ENCODE results near the gene GRP. TPM values are rescaled to one million over a fixed set of nuclear protein-coding genes. Genes with fewer than 3 reads are reported as not detected.

The GRP gene
- total RNA-seq, 1 experiment from 2014 or later, result not detected

GRCh38 chr18:59246796-59247195 is 26.8 kb downstream of the GRP start:
- no peak overlapping the region for H3T11ph ChIP-seq (ENCODE audit: low read length)
- H3K36me3 Mint-ChIP-seq (ENCODE audit: insufficient read depth in 1 of 3, low read depth in 3 of 3), result no peaks in the 10 kb centered on the region
- H3K27ac Mint-ChIP-seq, result no peak overlapping the region

More at GRCh38 chr18:59246796-59247195, 26.8 kb downstream of the GRP start:
- H3K27me3 ChIP-seq (ENCODE audit: insufficient read depth, low read length), result no peaks in the 10 kb centered on the region
- WGBS (ENCODE audit: extremely low coverage, insufficient read length, low lambda C conversion rate), result no CpG with 5 or more reads among the region's 4 CpGs
- no peak overlapping the region for H4K8ac ChIP-seq (replicated peaks; ENCODE audit: insufficient read length, low read depth, low read length)
- no peaks in the 10 kb centered on the region for H3K79me2 ChIP-seq (ENCODE audit: insufficient read depth, low read length)
- no peaks in the 10 kb centered on the region for H3K23me2 ChIP-seq (ENCODE audit: insufficient read length, low read depth, low read length, poor library complexity, severe bottlenecking)
- no peak overlapping the region for H2BK120ac ChIP-seq (ENCODE audit: low read depth, low read length, poor library complexity, severe bottlenecking)
- Mint-ChIP-seq H3K27me3 (ENCODE audit: low read depth) (peaks cover 67% of the 10 kb centered on the region), H3K4me1 (peaks cover 7 to 9% of the 10 kb centered on the region in 2 experiments; a peak in 3 of 4 replicates), H3K9me3 (peaks cover 0 to 5% of the 10 kb centered on the region in 2 experiments; a peak in 2 of 5 replicates), H3K4me3 (no peak overlapping the region)
- no peak overlapping the region for H3K4ac ChIP-seq (ENCODE audit: low read depth, low read length)
- TF ChIP-seq, protein P1, sequence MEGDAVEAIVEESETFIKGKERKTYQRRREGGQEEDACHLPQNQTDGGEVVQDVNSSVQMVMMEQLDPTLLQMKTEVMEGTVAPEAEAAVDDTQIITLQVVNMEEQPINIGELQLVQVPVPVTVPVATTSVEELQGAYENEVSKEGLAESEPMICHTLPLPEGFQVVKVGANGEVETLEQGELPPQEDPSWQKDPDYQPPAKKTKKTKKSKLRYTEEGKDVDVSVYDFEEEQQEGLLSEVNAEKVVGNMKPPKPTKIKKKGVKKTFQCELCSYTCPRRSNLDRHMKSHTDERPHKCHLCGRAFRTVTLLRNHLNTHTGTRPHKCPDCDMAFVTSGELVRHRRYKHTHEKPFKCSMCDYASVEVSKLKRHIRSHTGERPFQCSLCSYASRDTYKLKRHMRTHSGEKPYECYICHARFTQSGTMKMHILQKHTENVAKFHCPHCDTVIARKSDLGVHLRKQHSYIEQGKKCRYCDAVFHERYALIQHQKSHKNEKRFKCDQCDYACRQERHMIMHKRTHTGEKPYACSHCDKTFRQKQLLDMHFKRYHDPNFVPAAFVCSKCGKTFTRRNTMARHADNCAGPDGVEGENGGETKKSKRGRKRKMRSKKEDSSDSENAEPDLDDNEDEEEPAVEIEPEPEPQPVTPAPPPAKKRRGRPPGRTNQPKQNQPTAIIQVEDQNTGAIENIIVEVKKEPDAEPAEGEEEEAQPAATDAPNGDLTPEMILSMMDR (conservative IDR thresholded peaks at IDR 0.05), result no peak
- H4K20me1 ChIP-seq (ENCODE audit: control insufficient read depth, insufficient read depth, insufficient read length), result no peaks in the 10 kb centered on the region
- no peak overlapping the region for H3K56ac ChIP-seq (ENCODE audit: insufficient read length, low read depth, low read length)
- H3K18ac ChIP-seq (ENCODE audit: insufficient read length, low read depth, low read length), result no peak overlapping the region
- no peak overlapping the region for H2BK15ac ChIP-seq (ENCODE audit: low read depth, low read length)
- no peak overlapping the region for H3K9ac ChIP-seq (ENCODE audit: extremely low read depth, insufficient read length, low read length)
- no peaks in the 10 kb centered on the region for H3K79me1 ChIP-seq (ENCODE audit: insufficient read depth, low read depth, low read length, poor library complexity, severe bottlenecking)
- H2AFZ ChIP-seq (ENCODE audit: low read length), result no peak overlapping the region
- H3K27ac ChIP-seq (ENCODE audit: insufficient read length, low read depth, low read length), result no peak overlapping the region
- no peak overlapping the region for H2BK20ac ChIP-seq (ENCODE audit: low read depth, low read length, poor library complexity, severe bottlenecking)
- no peak for DNase-seq
- no peak overlapping the region for H3K23ac ChIP-seq (ENCODE audit: insufficient read length, low read depth, low read length)
- no peak overlapping the region for H2BK12ac ChIP-seq (ENCODE audit: insufficient read length, low read depth, low read length)
- no peak overlapping the region for H4K5ac ChIP-seq (ENCODE audit: insufficient read length, low read depth, low read length)
- H2AK5ac ChIP-seq (ENCODE audit: insufficient read length, low read length), result no peak overlapping the region
- no peak overlapping the region for H4K91ac ChIP-seq (ENCODE audit: insufficient read length, low read depth, low read length)
- H3K14ac ChIP-seq (ENCODE audit: insufficient read depth, low read length), result no peak overlapping the region
- no peaks in the 10 kb centered on the region for H3K9me3 ChIP-seq (ENCODE audit: control insufficient read depth, low read depth, low read length)
- no peak overlapping the region for H2BK5ac ChIP-seq (ENCODE audit: insufficient read length, low read length)
- H3K4me1 ChIP-seq (ENCODE audit: insufficient read depth, low read length), result no peaks in the 10 kb centered on the region
- H3K4me2 ChIP-seq (ENCODE audit: insufficient read depth, insufficient read length, low read length), result no peak overlapping the region

All from H9 (cell line).